ENCODE measurements around the gene DNASE1L2.
"Not testable (repeated sequence)": the region's sequence is repeated elsewhere in the genome, so short reads cannot be mapped to it uniquely, and the experiment has no call there.

The DNASE1L2 gene

DNA sequence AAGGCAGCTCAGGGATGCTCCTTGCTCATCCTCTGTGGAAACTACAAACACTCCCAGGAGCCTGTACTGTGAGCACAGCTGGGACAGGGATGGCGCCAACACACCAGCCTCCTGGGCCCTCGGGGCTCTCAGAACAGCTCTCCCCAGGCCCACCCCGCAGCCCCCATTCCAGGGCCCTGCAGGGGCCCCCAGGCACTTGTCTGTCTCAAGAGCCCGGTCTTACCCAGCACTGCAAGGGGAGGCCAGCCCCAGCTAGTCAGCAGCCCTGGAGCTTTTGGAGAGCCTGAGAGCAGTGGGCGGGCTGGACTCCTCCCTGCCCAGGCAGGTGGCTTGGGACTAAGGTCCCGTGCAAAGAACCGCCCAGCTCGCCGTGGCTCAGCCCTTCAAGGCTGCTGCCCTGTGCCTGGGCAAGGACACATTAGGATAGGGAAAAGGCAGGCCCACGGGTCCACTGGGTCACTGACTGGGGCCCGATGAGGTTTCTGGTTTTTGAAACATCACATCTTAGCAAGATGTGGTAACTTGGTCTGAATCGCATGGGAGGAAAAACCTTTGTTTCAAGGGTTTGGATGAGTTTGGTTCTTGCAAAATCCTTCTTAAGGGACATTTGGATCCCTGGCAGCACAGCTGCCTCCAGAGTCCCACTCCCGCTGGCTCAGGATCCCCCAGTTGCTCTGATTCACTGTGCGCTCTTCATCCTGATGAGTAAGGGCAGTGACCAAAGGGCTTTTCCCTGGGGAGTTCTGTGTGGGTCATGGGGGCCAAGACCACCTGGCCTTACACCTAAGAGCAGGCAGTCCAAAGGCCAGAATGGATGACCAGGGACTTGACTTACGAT is 2.8 kb downstream of the DNASE1L2 start:
- no peak for DNase-seq (ENCODE audit: low read depth in 2 of 2)

- not testable (repeated sequence) for DNase-seq (ENCODE audit: low read depth in 2 of 2)
Measured at GRCh38 chr16:2240331-2240730, 4.1 kb downstream of the DNASE1L2 start.

GRCh38 chr16:2242598-2242997 is 6.4 kb downstream of the DNASE1L2 start:
- no peak for DNase-seq (ENCODE audit: low read depth in 2 of 2)

GRCh38 chr16:2243031-2243528 is 6.8 kb downstream of the DNASE1L2 start:
- no peak for DNase-seq (ENCODE audit: low read depth in 2 of 2)

GRCh38 chr16:2243781-2244180 is 7.5 kb downstream of the DNASE1L2 start:
- DNase-seq (ENCODE audit: low read depth in 2 of 2), result no peak

GRCh38 chr16:2244301-2244700 is 8.1 kb downstream of the DNASE1L2 start:
- DNase-seq (ENCODE audit: low read depth in 2 of 2), result no peak

GRCh38 chr16:2244926-2245795 is 8.9 kb downstream of the DNASE1L2 start:
- DNase-seq (ENCODE audit: low read depth in 2 of 2), result no peak

DNA sequence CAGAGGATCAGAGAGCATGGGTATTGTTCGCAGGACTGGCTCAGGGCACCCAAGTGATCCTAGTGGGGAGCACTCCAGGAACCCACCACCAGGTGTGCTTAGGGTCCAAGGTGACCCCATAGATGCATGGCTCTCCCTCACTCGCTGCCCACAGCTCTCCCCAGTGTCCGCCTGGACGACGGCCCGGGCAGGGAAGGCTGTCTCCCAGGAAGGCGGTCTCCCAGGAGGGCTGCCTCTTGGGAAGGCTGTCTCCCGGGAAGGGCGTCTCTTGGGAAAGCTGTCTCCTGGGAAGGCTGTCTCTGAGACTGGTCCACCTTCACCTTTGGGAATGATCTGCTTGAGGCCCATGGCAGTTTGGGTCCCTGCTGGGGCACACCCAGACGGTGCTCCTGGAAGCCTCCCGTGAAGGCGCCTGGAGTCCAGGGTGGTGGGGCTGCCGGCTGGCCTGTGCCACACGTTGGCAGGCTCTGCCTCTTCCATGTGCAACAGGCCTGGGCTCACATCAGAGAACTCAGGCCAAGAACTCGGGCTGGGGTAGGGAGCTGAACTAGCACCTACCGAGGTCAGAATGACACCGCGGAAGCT is 10.1 kb downstream of the DNASE1L2 start:
- no peak for DNase-seq (ENCODE audit: low read depth in 2 of 2)

DNA sequence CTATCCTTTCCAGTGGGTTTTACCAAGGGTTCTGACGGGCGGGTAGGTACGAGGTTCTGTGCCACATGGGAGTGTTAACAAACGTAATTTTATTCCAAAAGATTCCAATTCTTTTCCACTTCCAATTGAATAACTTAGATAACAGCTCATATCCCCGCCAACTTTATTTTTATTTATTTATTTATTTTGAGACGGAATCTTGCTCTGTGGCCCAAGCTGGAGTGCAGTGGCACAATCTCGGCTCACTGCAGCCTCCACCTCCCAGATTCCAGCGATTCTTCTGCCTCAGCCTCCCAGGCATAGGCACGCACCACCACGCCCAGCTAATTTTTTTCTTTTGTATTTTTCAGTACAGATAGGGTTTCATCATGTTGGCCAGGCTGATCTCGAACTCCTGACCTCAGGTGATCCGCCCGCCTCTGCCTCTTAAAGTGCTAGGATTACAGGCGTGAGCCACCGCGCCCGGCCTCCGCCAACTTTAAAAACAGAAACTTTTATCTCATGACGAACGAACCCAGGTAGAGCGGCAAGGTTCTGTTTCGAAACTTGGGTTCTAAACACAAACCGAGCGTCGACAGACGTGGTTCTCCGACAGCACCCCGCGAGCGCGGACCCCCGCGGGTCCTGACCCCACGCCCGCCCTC is 14.5 kb downstream of the DNASE1L2 start:
- DNase-seq (ENCODE audit: low read depth in 2 of 2), result no peak

GRCh38 chr16:2251296-2252111 is 15.3 kb downstream of the DNASE1L2 start, which contains the start of gene ECI1:
Gene ECI1 (minus strand): TSS chr16:2251587. CDS start chr16:2251566, 21 bp downstream.
- peak; percentile 74 to 81 for DNase-seq (ENCODE audit: low read depth in 2 of 2)

GRCh38 chr16:2252806-2253148 is 16.5 kb downstream of the DNASE1L2 start:
- no peak for DNase-seq (ENCODE audit: low read depth in 2 of 2)

- DNase-seq (ENCODE audit: low read depth in 2 of 2), result no peak
Measured at GRCh38 chr16:2253293-2253692, 17.0 kb downstream of the DNASE1L2 start.

DNA sequence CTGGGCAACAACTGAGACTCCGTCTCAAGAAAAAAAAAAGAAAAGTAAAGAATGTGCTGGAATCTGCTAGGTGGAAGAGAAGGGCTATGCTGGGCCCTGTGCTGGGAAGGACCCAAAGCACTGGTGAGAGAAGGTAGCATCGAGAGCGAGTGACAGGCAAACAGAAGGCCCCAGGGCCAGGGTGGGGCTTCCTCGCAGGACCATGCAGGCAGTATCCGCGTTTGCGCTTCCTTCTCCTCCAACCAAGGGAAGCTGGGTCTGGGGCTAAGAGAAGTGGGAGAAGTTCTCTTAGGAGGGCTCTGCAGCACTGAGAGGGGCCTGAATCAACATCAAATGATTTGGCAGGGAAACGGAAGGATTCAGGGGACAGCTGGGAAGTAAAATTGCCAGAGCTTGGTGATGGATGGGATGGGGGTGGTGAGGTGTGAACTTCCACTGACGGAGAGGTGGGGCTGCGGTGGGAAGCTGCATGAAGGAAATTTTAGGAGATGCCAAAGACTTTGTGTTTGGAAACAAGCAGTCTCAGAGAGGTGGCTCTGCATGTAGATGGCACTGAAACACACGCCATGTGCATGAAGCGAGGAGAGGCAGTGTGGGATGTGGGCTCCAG is 20.4 kb downstream of the DNASE1L2 start:
- no peak for DNase-seq (ENCODE audit: low read depth in 2 of 2)

DNA sequence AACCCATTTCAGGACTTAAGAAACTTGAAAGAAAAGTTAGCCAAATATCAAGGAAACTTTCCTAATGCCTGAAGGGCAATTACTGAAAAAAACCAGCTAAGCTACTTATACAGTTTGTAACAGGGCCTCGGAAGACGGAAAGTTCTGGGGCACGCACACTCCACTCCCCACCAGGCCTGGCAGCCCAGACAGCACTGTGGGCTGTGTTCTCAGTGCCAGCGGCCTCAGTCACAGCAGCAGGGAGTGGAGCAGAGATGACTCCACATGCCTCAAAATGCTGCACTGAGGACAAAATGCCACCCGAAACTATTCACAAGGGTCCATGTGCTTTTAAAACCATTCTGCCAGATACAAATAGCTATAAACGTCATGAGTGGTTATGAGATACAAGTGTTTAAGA is 21.5 kb downstream of the DNASE1L2 start:
- no peak for DNase-seq (ENCODE audit: low read depth in 2 of 2)

- DNase-seq (ENCODE audit: low read depth in 2 of 2), result not testable (repeated sequence)
Measured at GRCh38 chr16:2258530-2258929, 22.3 kb downstream of the DNASE1L2 start.

DNA sequence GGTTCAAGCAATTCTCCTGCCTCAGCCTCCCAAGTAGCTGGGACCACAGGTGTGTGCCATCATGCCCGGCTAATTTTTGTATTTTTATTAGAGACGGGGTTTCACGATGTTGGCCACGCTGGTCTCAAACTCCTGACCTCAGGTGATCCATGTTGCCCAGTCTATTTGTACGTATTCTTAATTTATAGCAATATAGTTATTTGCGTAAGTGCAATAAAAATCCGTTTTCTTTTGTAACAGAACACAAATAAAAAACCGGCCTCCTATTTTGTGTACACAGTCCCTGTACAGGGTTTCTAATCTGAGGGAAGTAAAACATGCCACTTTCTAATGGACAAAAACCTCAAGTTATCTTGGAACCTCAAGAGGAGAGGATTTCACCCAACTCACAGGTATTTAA is 24.0 kb downstream of the DNASE1L2 start:
- no peak for DNase-seq (ENCODE audit: low read depth in 2 of 2)

DNA sequence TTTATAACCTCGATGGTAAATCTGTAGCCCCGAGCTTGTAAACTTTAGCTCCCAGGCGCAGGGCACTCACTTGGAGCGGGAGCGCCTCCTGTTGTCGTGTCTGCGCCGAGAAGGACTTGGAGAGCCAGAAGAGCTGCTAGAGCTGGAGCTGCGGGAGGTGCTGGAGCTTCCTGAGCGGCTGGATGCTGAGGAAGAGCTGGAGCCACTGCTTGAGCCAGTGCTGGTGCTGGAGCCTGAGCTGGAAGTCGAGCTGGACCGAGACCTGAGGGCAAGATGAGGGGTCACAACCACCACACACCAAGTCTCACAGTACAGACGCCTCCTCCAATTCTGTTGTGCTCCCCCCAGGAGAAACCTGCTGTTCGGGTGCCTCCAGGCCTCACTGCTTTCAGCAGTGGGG is 26.8 kb downstream of the DNASE1L2 start:
- DNase-seq (ENCODE audit: low read depth in 2 of 2), result not testable (repeated sequence)

GRCh38 chr16:2266887-2267286 is 30.6 kb downstream of the DNASE1L2 start:
- DNase-seq (ENCODE audit: low read depth in 2 of 2), result not testable (repeated sequence)

DNA sequence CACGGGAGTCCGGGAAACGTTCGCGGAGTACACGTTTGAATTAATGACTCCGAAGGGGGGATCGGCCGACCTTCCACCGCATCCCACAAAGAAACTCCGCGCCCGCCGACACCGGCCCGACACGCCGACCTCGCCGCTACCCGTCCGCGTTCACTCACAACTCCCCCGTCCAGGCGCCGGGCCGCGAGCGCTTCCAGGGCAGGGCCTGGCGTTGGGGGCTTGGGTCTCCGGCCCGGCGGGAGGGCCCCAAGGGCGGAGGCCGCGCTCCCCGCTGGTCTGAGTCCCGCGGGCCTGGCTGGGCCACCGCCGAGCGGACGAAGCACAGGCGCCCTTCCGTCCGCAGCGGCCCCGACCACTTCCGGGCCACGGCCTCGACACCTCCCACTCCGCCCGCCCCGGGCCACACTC is 31.3 kb downstream of the DNASE1L2 start:
- peak in 1 of 2 donors; percentile 12 for DNase-seq (ENCODE audit: low read depth in 2 of 2)

GRCh38 chr16:2267913-2268666 is 31.8 kb downstream of the DNASE1L2 start, which contains the start of gene RNPS1:
Gene RNPS1 (minus strand): TSS chr16:2268126. CDS start chr16:2264643, 3,483 bp downstream.
- peak; percentile 93 for DNase-seq (ENCODE audit: low read depth in 2 of 2)
